Gastrocnemius medialis (tissue), 4 donors: ENCODE measurements around the gene LBX1.

Experiments
- CTCF ChIP-seq, 5 experiments: fragments of 450-650 bp in 3 of 5; fragments of 200-600 bp in 2 of 5; sonication (generic) in 2 of 5; IDR thresholded peaks in 4 of 5; conservative IDR thresholded peaks in 1 of 5; 1 replicate in 4 of 5; 2 replicates in 1 of 5; pipeline ENCODE4 v1.5.1; 2016 to 2019; ENCODE audit warnings: antibody characterized with exemption in 5 of 5, mild to moderate bottlenecking in 3 of 5, moderate library complexity in 3 of 5
- POLR2A ChIP-seq, 2 donors: fragments of 450-650 bp; IDR thresholded peaks; one replicate each; pipeline ENCODE4 v1.6.1; 2017; ENCODE audit warnings: antibody characterized with exemption in 2 of 2, mild to moderate bottlenecking in 2 of 2, moderate library complexity in 2 of 2

- TF ChIP-seq CTCF (IDR thresholded peaks at IDR 0.05 in 4 of 5, conservative IDR thresholded peaks at IDR 0.05 in 1 of 5), result no peak
- TF ChIP-seq POLR2A (IDR thresholded peaks at IDR 0.05), result no peak
Observed at GRCh38 chr10:101263150-101263752, 34.0 kb upstream of the LBX1 start.
